ENCODE data around the gene ARL13B.

ARL13B gene

GRCh38 chr3:94064243-94064860 is 84.4 kb downstream of the ARL13B start:
- DNase-seq = no peak

DNA sequence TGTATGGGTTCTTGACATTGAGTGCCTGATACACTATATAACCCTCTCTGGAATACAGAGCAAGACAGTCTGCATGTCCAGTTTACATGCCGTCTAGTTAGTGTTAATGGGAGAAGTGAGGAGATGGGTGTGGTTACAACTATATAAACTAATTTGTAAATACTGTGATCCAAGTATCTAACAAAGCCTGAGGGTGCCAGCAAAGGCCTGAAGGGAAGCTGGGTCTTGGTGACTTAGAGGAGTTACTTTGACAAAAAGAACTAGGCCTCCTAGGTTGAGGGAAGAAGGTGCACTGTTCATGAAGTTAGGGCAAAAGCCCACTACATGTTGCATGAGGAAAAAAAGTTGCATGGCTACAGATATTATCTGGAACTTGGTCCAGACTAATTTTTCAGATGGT is 85.2 kb downstream of the ARL13B start:
- DNase-seq = no peak

DNA sequence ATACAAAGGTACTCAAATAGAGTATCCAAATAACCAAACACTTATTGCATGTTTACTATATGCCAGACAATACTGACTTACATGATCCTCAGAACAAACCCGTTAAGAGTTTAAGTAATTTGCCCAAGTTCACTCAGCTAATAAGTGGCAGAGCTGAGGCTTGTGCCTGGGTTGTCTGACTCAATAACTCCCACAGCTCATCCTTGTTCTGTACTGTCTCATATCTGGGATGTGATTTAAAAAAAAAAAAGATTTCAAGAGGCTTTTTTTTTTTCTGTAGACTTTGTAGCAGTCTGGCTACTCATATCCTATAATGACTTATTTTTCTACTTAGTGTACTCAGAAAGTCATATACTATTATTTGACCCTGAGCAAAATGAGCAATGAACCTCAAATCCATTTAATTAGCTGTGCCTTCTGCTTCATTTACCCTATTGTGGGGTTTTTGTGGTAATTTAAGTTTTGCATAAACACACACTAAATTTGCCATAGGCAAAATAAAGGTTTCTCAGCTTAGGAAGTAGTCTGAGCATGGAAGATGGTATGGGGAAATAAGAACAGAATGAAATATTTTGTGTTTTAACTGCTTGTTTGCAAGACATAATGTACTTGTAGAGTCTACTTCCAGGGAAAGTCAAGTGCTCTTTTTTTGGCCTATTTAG is 86.0 kb downstream of the ARL13B start:
- no peak for DNase-seq

- no peak for DNase-seq
These were observed 86.8 kb downstream of the ARL13B start for GRCh38 chr3:94066506-94067500.

- peak; percentile 5 for DNase-seq
These were observed 89.3 kb downstream of the ARL13B start for GRCh38 chr3:94069194-94069813.

GRCh38 chr3:94070341-94070911 is 90.5 kb downstream of the ARL13B start:
- DNase-seq = no peak

GRCh38 chr3:94071713-94072284 is 91.8 kb downstream of the ARL13B start:
- no peak for DNase-seq

DNA sequence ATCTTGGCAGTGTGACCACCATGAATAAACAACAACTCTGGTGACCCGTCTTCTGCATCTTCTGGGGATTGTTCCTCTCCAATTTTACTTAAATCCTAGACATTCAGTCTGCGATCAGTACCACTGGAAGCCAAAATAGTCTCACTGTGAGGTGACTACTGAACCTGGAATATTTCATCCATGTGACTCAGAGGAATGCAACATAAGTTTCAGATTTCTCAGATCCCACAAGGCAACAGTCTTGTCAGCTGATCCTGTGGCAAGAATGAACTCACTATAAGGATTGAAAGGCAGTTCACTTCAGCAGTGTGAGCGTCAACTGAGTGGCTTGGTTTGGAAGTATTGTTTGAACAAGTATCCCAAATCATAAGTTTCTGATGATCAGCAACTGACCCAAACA is 96.1 kb downstream of the ARL13B start:
- DNase-seq = no peak

DNA sequence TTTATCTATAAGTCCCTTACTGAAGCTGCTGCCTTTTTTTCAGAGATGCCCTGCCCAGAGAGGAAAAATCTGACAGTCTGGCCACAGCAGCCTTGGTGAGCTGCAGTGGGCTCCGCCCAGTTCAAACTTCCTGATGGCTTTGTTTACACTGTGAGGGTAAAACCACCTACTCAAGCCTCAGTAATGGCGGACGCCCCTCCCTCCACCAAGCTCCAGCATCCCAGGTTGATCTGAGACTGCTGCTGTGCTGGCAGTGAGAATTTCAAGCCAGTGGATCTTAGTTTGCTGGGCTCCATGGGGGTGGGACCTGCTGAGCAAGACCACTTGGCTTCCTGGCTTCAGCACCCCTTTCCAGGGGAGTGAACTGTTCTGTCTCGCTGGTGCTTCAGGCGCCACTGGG is 100.6 kb downstream of the ARL13B start:
- peak; percentile 14 for DNase-seq

DNA sequence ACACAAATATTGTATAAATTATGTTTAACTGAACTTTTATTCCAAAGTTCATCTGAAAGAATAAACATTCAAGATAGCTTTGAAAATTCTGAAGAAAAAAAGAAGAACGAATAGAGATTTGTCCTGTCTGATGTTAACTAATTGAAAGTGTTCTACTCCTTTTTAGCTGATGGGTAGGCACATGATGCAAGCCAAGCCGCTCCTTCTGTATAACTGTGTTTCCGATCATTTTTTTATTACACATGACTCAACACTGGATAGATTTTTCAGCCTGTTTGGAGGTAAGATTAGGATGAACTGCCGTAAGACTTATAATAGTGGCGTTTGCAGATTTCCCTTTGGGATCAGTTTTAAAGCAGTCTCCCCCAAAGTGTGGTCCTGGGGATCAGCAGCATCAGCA is 101.9 kb downstream of the ARL13B start:
- no peak for DNase-seq

- peak; percentile 24 for DNase-seq
These were observed 102.5 kb downstream of the ARL13B start for GRCh38 chr3:94082391-94082937.

- DNase-seq = no peak
These were observed 103.3 kb downstream of the ARL13B start for GRCh38 chr3:94083261-94083660.

DNA sequence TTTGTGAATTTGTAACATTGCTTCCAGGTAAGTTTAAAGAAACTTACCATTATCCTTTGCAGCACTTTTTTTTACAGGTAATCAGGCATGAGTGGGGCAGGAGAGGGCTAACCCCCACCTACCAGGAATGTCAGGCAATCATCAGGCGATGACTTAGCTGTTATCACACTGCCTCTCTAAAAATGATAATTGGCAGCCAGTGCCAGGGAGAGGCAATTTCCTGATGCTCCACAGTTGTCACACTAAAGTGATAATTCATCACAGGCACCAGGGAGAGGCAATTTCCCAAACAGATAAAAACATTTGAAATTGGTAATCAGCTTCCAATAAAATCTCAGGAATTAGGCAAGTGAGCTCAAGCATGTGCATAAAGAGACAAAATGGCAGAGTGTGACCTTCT is 109.2 kb downstream of the ARL13B start:
- no peak for DNase-seq

DNA sequence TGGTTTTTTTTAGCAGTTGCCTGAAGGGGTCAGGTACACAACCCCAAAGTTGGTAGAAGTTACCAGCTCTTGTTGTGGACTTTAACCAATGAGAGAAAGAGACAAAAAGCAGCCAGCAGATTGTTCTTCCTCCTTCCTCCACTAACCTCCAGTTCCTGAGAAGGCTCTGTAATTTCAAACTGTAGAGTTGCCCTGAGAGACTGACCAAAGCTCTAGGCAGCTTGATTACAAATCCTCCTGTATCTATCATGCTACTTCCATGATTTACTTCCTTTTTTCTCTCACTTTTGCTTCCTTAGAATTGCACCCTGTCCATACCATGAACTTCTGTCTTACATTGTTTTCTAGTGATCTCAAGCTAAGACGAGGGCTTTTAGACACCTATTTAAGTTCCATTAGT is 112.1 kb downstream of the ARL13B start:
- no peak for DNase-seq

DNA sequence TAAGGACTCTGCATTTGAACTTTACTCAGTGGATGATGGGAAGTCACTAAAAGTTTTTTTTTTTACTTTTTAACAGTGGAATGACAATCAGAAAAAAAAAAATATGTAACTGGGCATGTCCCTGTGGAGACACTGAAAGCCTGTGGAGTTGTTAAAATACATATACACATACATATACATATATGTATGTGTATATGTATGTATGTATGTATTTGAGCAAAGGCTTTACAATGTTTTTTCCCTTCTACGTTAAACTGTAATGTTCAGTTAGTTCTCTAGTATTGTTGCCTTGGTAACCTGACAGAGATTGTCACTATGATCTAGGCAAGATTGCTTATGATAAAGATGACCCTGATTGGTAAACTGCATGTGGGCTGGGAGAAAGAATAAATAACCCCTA is 113.2 kb downstream of the ARL13B start:
- no peak for DNase-seq

DNA sequence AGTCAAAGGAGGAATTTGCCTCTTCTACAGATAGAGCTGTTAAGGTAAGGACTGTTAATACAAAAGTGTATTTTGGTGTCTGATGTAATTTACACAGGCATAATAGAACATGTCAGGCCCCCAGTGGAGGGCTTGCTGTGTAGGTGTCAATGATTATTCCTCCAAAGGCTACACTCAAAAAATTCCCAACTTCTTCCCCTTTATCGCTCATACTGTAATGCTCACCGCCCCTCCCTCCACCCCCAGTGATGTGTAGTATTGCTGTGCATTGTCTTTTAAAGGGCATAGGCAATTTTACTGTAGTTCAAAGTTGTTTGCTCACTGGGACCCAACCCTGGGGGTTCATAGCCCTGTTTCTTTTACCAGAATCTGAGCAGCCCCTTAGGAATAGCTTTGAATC is 115.2 kb downstream of the ARL13B start:
- no peak for DNase-seq

- DNase-seq = no peak
These were observed 118.5 kb downstream of the ARL13B start for GRCh38 chr3:94098452-94098851.

GRCh38 chr3:94099311-94099710 is 119.4 kb downstream of the ARL13B start:
- DNase-seq = no peak

DNA sequence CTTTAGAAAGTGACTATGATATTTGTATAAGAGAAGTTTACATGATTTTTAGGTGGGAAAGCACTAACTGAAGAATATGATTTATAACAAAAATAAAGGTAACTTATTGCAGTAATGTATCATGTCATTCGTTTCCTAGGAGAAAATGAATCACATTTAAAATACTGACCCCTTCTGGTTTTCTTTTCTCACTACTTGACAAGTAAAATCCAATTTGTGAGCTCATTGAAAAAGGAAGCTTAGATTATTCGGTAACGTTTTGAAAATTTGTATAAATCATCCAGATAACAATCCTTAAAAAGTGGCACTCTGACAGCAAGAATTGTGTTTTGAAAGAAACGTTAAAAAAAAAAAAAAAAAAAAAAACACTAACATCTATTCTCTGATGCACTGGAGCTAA is 121.9 kb downstream of the ARL13B start:
- no peak for DNase-seq

Measured in NCI-H2029 (cell line).